NB4 (cell line): ENCODE data around the gene FOXP4.

Experiments
- DNase-seq: peaks from one replicate; pipeline ENCODE4 v3.0.0; 2010; ENCODE audit warnings: low read depth
- H3K4me3 ChIP-seq: one replicate; pipeline ENCODE4 v1.5.1; 2011; ENCODE audit warnings: mild to moderate bottlenecking, low read depth, low read length, moderate library complexity
- CTCF ChIP-seq: IDR thresholded peaks from one replicate; pipeline ENCODE4 v1.5.1; 2012; ENCODE audit warnings: low read depth, low read length
- MAX ChIP-seq: IDR thresholded peaks from 2 replicates; pipeline ENCODE4 v1.6.1; 2011; ENCODE audit warnings: low read depth, low read length
- MYC ChIP-seq: IDR thresholded peaks from 2 replicates; pipeline ENCODE4 v1.6.1; 2011; ENCODE audit warnings: low read depth, low read length
- POLR2A ChIP-seq: IDR thresholded peaks from 2 replicates; pipeline ENCODE4 v1.6.1; 2011; ENCODE audit warnings: mild to moderate bottlenecking; ENCODE audit not compliant: insufficient read length; ENCODE audit errors: extremely low read depth

FOXP4 gene

GRCh38 chr6:41524634-41525011 lies 21.6 kb upstream of the FOXP4 start:
- no peak overlapping the region for H3K4me3 ChIP-seq
- TF ChIP-seq CTCF (no peak), MAX (no peak), POLR2A (no peak), MYC (no peak)
- no peak for DNase-seq

- no peak overlapping the region for H3K4me3 ChIP-seq
- TF ChIP-seq MAX (no peak), POLR2A (no peak), CTCF (no peak), MYC (no peak)
- no peak for DNase-seq
These were observed 18.3 kb upstream of the FOXP4 start for GRCh38 chr6:41527721-41528408.

- DNase-seq, result no peak
- no peak overlapping the region for H3K4me3 ChIP-seq
- TF ChIP-seq POLR2A (no peak), MYC (no peak), CTCF (no peak), MAX (no peak)
These were observed 17.7 kb upstream of the FOXP4 start for GRCh38 chr6:41528409-41528963.

- H3K4me3 ChIP-seq, result no peak overlapping the region
- TF ChIP-seq CTCF (no peak), MYC (no peak), POLR2A (no peak), MAX (no peak)
- DNase-seq, result no peak
These were observed 17.1 kb upstream of the FOXP4 start for GRCh38 chr6:41529049-41529448.

GRCh38 chr6:41529970-41530369 lies 16.2 kb upstream of the FOXP4 start:
- TF ChIP-seq CTCF, result no peak
- no peak for TF ChIP-seq POLR2A
- no peak for TF ChIP-seq MAX
- no peak for TF ChIP-seq MYC
- no peak for DNase-seq
- H3K4me3 ChIP-seq, result no peak overlapping the region
